ENCODE data around the gene ADAM15.

GRCh38 chr1:155002464-155003226, 48.5 kb upstream of the ADAM15 start, which contains the start of gene ZBTB7B:
- TF ChIP-seq, protein P1, sequence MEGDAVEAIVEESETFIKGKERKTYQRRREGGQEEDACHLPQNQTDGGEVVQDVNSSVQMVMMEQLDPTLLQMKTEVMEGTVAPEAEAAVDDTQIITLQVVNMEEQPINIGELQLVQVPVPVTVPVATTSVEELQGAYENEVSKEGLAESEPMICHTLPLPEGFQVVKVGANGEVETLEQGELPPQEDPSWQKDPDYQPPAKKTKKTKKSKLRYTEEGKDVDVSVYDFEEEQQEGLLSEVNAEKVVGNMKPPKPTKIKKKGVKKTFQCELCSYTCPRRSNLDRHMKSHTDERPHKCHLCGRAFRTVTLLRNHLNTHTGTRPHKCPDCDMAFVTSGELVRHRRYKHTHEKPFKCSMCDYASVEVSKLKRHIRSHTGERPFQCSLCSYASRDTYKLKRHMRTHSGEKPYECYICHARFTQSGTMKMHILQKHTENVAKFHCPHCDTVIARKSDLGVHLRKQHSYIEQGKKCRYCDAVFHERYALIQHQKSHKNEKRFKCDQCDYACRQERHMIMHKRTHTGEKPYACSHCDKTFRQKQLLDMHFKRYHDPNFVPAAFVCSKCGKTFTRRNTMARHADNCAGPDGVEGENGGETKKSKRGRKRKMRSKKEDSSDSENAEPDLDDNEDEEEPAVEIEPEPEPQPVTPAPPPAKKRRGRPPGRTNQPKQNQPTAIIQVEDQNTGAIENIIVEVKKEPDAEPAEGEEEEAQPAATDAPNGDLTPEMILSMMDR (IDR thresholded peaks at IDR 0.05; ENCODE audit: insufficient read depth, low read length, poor library complexity, severe bottlenecking): no peak
- TF ChIP-seq EZH2phosphoT487 (conservative IDR thresholded peaks at IDR 0.05; ENCODE audit: low read length): 0 out of 2 replicates have a peak, but pooled peaks have one; percentile 67
